ENCODE data around the gene TLL1.

TLL1 gene

DNA sequence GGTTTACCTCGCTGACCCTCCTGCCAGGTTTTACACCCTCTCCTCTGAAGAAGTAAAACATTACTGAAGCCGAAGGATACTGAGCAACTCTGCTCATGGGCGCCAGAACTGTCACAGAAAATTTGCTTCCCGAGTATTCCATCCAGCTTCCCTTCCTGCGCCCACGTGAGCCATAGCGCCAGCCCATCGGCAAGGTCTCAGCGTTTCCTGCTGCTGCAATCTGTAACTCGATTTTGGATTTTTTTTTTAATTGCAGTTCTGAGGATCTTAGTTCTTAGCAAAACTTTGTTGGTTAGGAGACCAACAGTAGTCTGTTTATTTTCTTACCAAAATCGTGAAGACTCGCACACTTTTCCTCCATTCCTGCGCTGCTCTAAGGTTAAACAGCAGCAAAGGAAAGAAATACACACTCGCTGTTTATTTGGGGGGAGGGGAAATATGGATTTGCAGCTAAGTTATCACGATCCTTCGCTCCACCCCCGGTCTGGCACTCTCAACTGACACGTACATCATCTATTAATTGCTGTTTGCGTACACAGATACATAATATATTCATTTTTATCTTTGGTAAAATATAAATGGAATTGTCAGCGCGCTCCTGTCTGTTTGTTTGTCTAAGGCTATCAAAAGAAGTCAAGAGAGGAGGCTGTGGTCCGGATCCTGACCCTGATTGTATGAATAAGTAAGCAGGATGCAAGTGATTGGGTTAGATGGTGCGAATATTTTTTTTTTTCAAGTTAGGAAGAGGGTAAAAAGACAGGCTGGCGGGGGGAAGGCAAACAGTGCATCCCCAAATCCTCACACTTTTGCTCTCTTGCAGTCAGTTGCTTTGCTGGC, at the start of gene TLL1:
TSS of gene TLL1 (plus strand) at position 777 of the 837 bp plus-strand sequence. CDS start 668 bp downstream, outside the sequence.
- no peak for DNase-seq

DNA sequence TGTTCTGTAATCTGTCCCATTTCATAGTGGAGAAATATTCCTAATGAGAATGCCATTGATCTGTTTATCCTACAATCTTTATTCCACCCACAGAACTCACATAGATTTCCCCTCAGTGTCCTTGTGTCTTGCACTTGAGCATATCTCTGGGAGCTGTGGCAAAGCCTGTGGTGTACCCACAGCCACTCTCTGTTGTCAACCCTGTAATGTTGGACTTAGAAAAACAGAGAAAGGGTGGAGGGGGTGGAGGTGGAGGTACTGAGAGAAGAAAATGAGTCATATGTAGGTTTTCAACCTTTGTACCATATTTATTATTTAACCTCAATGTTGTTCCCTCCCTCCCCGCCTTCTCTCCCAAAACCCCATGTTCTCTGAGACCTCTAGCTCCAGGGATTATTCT, 46.9 kb upstream of the TLL1 start:
- no peak for DNase-seq

DNA sequence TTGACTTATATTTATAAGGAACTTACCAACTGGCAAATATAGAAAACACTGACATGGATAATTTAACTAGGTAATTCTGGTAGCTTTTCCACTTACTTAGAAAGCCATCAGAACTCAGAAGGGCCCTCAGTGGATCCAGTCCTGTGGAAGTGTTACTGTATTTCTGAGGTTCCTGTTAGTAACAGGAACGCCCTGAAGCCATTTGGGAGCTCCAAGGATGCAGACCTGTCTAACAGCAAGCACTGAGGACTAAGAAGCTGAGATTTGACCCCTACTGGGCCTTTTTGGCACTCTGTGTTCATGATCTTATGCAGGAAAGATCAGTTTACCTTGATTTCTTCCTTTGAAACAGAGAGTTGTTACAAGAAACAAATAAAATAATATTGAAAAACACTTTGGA, 46.0 kb upstream of the TLL1 start:
- DNase-seq, result no peak

DNA sequence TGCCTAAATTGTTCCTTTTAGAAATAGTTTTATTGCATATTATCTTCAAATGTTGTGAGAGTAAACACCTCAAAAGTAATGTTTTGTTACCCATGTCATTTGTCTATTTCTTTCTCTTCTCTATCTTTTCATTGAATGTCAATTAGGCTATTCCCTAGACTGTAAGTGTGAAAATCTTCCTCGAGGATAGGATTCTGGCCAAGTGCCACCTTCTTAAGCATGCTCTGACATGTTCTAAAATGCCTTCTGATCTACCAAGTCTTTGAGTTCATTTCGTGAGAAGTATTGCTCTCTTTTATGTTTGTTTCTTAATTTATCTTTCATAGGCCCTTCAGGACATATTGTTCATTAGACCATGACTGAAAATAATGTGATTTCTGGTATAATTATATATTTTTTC, 44.1 kb upstream of the TLL1 start:
- no peak for DNase-seq

DNA sequence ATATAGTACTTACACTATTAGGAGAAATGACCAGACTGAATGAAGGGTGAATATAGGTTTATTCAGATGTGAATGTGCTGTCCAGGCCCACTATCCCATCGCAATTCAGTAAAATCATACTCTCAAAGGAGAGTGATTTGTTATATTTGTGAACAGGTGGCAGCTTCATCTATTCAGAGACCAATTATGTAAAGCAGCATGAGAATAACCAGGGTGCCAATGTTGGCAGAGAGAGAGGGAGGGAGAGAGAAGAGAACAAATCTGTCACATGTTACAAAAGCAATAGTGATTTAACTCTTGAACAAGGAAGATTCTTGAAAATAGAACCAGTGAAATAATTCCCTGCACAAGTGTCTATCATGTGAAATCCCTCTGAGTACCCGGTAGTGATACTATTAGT, 38.9 kb upstream of the TLL1 start:
- no peak for DNase-seq

DNA sequence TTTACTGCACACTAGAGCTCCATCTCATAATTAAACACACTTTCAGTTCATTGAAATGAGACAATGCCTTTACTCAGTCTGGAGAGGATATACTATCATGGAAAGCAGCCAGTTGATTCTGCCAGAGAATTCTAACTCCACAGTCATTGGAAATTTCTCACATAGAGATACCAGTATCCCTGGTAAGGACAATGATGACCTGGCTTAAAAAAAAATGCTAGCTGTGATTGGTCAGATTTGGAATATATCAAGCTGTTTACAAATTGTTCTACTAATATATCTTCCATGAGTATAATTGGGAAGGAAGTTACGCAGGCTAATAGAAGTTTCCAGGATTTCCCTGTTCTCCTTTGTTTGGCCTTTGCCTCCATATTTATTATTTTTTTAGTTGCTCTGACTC, 34.5 kb upstream of the TLL1 start:
- DNase-seq, result no peak

DNA sequence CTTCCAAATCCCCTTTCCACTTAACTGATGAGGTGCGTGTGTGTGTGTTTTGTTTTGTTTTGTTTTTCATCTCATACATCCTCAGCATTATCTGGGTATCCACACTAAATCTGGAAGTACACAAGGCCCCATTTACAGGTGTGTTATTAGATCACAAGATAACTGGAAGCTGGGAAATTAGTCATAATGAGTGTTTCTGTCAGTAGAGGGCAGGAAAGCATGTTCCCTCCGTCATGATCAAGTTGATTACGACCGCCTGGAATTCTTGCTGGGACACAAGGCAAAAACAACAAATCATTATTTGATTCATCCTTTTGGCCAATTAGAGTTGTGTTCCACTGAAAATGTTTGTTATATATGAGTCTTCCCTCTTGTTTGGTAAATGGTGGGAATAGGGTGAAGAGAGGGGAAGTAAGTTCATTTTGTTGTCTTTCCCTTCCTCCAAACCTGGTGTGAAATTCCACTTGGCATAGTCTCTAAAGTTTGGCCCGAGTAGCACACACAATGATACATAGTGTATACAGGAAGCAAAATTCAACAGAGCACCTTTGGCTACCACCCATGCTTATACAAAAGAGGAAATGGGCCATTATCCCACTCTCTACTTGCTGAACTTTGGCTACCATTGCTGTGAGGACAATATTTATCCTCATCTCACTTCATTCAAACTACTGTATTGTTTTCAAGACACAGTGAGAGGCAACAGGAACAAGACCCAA, 33.3 kb upstream of the TLL1 start:
- DNase-seq, result no peak

DNA sequence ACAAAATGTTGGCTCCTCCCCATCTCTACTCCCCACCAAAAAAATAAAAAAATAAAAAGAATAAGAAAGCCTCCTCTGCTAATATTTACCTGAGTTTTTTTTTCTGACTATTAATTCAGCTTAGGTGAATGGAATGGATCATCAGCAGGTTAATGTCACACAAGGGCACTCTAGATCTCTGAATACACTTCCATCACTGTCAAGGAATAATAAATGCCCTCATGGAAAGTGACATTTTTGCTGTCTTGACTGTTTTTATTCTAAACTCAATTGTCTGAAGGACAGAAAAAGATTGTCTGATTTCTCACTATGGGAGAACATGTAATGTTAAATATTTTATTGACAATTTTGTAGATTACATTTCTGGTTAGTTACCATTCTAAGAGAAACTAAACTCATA, 30.4 kb upstream of the TLL1 start:
- no peak for DNase-seq

DNA sequence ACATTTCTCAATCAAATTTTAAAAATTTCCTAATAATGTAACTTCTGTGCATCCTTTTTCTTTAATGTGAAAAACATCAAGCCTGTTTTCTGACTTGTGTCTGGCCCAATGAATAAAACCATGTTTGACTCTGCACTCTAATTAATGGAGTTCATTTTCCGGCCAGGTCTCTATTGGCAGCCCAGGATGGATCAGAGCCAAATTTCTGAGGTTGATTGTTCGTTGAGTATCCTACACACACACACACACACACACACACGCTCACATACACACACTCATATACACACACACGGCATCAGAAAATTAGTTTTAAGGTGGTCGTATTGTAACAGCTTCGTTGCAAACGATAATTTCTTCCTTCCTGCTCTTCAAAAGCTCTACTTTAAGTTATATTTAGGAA, 28.9 kb upstream of the TLL1 start:
- DNase-seq, result no peak

DNA sequence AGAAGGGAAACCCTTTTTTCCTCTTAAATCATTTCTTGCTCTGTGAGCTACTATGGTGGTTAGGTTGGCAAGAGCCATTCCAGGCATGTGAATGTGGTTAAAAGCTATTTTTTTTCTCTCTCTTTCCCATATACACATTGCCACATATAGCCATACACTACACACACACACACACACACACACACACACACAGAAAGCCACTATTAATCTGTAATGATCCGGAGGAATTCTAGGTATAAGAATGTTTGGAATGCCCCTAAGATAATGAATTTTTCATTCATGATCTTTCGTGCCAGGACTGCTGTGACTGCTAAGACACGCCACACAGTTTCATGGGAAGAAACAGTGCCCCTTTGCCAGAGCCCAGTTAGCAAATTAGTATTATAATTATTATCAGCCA, 21.8 kb upstream of the TLL1 start:
- DNase-seq, result no peak

DNA sequence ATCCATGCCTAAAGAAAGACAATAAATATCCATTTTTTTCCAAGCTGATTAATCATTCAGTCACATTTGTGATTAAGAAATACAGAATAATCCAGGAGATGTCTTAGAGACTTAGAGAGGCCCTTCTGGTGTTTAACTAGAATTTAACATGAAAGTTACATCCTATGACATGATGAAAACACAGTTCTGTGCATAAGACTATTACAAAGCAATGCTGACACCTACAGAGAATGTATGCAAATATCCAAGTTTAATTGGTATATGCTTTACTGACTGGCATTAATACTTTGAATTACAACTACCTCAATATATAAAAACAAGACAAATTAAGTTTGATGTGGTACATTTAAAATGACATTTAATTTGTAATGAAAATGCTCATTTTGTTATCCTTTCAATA, 17.8 kb upstream of the TLL1 start:
- DNase-seq, result no peak

DNA sequence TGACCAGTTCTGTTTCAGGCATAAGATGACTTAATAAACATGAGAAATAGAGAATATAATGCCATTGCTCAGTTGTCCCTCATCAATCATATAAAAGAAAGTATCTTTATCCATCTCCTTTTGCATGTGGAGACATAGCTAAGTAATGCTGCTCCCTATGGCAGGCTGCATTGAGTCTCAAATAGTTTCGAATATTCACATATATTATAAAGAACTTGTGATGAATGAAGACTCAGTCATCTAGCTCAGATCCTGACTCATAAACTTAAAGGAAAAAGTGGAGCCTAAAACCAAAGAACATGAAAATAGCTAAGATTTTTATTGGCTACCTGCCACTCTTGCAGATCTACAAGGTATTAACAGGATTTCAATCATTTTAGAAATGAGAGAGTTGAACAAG, 11.7 kb upstream of the TLL1 start:
- DNase-seq, result no peak

DNA sequence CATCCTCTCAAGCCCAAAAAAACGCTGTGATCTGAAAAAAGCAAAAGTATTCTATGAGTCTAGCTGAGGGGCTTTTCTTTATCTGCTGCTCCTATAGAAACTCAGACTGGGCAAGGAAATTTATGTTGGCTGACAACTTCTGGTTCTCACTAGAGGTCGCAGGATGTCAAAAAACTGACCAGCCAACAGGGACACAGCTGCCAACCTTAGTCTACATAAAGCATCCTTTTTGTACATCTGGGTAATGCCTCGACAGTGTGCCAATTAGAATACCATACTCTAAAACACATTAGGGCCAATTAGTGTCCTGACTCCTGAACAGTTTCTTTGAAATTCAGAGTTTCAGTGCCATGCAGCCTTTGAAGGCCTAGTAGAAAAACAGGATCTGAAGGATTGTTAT, 8.8 kb upstream of the TLL1 start:
- DNase-seq, result no peak

DNA sequence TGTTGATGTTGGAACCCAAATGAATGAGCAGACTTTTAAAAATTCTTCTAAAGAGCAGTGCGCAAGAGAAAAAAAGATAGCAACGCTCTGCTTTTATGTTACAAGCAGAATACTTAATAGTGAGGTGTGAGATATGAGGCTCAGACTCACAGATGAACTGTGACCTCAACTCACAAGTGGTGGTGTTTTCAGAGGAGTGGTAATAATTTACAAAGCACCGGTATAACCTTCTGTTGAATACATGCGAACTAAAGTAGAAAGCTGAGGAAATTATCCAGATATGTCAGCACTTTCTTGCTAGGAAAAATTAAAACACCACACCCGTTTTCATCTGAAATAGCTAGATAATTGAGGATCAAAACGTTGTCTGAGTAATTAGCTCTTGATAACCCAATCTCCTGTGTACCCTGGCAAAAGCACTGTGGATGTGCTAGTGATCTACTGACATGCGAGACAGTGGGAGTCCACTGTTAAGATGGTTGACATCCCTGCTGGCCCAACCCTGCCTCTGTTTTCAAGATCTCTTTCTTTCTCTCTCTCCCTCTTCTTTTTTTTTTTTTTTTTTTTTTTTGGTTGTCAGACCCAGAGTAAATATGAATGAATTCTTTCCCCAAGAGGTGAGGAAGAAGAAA, 6.9 kb upstream of the TLL1 start:
- DNase-seq, result no peak

DNA sequence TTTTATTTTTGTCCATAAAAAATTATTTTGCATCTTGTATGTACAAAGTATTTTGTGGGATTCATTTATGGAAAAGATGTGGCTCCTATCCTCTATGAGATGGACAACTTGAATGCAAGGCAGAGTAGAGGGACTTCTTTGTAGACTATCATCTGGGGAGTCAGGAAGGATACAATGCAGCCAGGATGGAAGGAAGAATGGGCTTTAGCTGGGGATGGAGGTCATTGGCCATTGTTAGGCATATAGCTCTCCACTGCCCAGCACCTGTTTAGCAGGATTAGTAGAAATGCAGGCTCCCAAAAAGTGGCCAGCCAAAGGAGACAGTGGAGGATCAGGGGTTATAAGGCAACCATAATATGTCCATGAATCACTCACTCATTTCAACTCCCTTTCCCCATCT, 5.1 kb upstream of the TLL1 start:
- no peak for DNase-seq

DNA sequence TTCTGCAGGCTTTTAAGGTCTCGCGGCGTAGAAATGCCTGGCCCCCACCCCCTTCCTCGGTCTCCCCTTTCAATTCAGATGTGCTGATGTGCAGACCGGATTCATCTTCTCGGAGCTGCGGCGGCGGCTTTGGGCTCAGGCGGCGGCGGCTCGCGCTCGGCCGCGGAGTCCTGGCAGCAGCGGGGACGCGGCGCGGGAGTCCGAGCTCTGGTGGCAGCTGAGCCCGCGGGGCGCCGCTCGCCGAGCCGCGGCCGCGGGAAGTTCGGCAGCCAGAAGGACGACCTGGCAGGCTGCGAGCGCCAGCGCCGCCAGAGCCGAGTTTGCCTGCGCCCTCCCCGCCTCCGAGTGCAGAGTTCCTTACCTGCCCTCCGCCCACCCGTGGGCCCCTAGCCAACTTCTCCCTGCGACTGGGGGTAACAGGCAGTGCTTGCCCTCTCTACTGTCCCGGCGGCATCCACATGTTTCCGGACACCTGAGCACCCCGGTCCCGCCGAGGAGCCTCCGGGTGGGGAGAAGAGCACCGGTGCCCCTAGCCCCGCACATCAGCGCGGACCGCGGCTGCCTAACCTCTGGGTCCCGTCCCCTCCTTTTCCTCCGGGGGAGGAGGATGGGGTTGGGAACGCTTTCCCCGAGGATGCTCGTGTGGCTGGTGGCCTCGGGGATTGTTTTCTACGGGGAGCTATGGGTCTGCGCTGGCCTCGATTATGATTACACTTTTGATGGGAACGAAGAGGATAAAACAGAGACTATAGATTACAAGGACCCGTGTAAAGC, 448 bp downstream of the TLL1 start:
- DNase-seq, result no peak

DNA sequence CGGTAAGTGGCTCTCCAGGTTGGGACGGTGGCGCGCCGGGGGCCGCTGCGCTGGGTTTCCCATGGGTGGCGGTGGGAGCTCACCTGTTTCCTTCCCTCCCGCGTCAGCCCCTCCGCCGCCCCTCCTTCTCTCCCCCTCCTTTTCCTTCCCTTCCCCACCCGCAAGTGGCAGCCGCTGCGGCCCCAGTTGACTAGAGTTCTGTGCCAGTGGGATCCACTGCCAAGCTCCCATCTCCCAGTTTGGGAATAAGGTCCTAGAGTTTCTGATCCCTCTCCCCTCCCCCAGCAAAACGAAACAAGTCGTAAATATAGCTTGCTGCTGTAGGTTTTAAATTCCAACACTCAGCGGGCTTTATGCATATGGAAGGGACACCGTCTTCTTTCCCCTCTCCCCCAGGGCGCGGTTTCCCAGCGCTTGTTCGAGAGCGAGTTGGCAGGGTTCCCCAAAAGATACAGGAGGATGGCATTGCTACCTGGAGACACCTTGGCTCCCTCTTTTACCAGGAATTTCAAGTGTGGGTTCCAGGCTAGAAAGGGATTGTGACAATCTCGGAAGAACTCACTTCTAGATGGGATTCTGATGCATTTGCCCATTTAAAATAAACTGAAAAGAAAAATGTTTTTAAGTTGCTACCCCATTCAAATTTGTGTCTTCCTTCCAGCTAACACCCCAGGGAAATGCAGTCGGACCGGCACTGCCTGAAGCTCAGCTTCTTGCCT, 1.2 kb downstream of the TLL1 start:
- DNase-seq, result no peak

DNA sequence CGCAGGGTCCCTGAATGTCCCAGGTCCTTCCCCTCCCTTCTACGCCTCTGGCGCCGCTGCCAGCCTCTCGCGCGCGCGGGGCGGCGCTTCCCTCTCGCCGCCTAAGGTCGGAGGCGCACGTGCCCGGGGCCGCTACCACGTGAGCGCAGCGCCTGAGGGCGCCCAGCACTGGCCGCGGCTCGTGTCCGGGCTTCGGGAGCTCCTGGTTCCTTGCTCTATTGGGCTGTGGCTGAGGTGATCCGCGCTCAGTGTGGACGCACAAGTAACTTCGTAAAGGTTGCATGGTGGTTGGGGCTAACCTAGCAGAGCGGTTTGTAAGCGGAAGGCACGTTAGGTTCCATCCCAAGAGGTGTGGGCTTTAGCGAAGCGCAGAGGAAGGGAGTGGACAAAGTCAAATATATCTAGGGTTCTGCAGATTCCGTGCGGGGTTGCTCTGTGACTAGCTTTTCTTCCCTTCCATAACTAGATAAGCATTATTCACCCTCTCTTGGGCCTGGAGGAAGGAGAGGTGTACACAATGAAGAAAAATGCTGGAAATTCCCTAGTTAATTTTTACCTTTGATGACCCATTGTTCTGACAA, 1.8 kb downstream of the TLL1 start:
- no peak for DNase-seq

DNA sequence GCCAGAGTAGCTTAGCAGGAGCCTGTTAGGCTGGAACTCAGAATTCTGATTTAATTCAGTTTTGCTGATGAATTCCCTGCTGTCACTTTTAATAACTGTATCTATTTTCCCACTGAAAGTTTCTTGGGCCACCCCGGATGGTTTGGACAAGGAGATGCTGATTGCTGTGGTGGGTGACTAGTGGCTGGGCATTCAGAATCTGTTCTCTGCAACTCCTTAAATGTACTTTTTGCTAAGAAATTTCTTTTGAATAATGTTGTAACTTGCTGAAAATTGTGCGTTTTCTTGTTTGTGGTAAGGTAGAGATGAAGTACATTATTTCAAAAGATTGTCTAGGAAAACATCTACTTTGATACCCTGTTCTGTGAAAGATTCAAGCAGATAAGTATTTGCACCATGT, 2.4 kb downstream of the TLL1 start:
- DNase-seq, result no peak

DNA sequence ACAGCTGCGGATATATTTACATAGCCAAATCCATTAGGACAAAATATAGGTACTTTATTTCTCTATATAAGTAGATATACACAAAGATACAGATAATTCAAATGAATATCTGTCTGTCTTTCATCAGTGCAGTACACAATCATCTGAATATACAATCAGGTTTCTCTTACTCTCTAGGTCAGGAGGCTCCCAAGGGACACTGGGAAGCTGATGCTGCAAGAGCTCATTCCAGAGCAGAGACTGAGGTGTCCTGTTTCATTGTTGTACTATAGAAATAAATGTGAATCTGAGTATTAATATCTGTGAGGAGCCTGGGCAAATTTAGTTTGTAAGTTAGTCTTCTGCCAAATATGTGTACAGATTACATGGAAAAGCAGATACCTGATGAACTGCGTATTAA, 4.2 kb downstream of the TLL1 start:
- no peak for DNase-seq

DNA sequence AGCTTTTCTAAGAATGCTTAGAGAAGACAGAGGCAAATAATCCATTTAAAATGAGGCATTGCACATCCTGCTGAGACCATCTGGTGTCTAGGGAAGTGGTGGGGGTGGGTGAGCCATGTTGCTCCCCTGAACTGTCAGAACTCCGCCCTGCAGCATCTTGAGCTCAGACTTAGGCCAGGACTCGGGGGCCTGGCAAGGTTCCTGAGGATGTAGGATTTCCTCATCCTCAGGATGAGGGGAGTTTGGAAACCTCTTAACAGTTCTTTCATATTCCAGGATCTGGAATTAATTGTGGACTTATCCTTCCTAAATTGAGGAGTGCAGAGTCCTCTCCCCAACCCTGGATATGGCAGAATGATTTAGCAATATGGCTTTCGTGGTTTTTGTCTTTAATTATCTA, 6.6 kb downstream of the TLL1 start:
- DNase-seq, result no peak

DNA sequence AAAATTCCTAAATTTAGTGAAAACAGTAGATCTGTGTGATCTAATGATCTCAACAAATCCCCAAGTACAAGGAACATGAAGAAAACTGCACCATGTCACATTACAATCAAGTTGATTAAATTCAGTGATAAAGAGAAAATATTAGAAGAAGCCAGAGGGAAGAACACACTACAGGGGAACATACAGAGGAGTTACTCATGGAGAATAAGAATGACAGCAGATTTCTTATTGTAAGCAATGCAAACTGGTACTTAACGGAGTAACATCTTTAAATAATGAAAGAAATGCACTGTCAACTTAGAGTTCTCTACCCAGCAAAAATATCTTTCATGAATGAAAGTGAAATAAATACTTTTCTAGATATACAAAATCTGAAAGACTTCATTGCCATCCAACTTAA, 21.1 kb downstream of the TLL1 start:
- no peak for DNase-seq

Measured in activated CD4-positive, alpha-beta T cell treated with anti-CD3 and anti-CD28 coated beads for 1 hour (primary cell).